Eye (tissue), 1 donor: Measurements from ENCODE around the gene RALB.
"Not testable (repeated sequence)": the region's sequence is repeated elsewhere in the genome, so short reads cannot be mapped to it uniquely, and the experiment has no call there.

Experiments used
- DNase-seq: peaks from one replicate; pipeline ENCODE4 v3.0.0-alpha.2; 2015

RALB gene

GRCh38 chr2:120225549-120226065, 27.0 kb upstream of the RALB start:
- DNase-seq: no peak

GRCh38 chr2:120226316-120226715, 26.3 kb upstream of the RALB start:
- no peak for DNase-seq

- peak; percentile 51 for DNase-seq
Measured at GRCh38 chr2:120227111-120227991, 25.3 kb upstream of the RALB start.

GRCh38 chr2:120228503-120228902, 24.1 kb upstream of the RALB start:
- DNase-seq: no peak

GRCh38 chr2:120229341-120229740, 23.3 kb upstream of the RALB start:
- no peak for DNase-seq

GRCh38 chr2:120230515-120231471, 21.9 kb upstream of the RALB start:
- DNase-seq: no peak

- DNase-seq: no peak
Measured at GRCh38 chr2:120231564-120231973, 21.1 kb upstream of the RALB start.

GRCh38 chr2:120231974-120232635, 20.5 kb upstream of the RALB start:
- DNase-seq: no peak

GRCh38 chr2:120233292-120233691, 19.4 kb upstream of the RALB start:
- no peak for DNase-seq

- not testable (repeated sequence) for DNase-seq
Measured at GRCh38 chr2:120235158-120235557, 17.5 kb upstream of the RALB start.

GRCh38 chr2:120235681-120236080, 17.0 kb upstream of the RALB start:
- DNase-seq: no peak

- no peak for DNase-seq
Measured at GRCh38 chr2:120236316-120236715, 16.3 kb upstream of the RALB start.

GRCh38 chr2:120236791-120237190, 15.9 kb upstream of the RALB start:
- no peak for DNase-seq

- no peak for DNase-seq
Measured at GRCh38 chr2:120237491-120237902, 15.2 kb upstream of the RALB start.

GRCh38 chr2:120238728-120239487, 13.7 kb upstream of the RALB start:
- DNase-seq: no peak

GRCh38 chr2:120239488-120240287, 13.0 kb upstream of the RALB start:
- DNase-seq: peak; percentile 38

- no peak for DNase-seq
Measured at GRCh38 chr2:120240901-120241429, 11.7 kb upstream of the RALB start.

GRCh38 chr2:120241684-120242083, 11.0 kb upstream of the RALB start:
- no peak for DNase-seq

GRCh38 chr2:120243211-120243610, 9.4 kb upstream of the RALB start:
- no peak for DNase-seq

- no peak for DNase-seq
Measured at GRCh38 chr2:120243875-120244553, 8.6 kb upstream of the RALB start.
